Stimulated activated CD4-positive, alpha-beta T cell treated with anti-CD3 and anti-CD28 coated beads, Interleukin-2, amount 100 ng/mL, for 24 hours (primary cell): ENCODE results near the gene PPP3CB.

Experiments
- DNase-seq, 2 donors: peaks; one replicate each; pipeline ENCODE4 v3.0.0-alpha.2; 2020

Gene PPP3CB

DNA sequence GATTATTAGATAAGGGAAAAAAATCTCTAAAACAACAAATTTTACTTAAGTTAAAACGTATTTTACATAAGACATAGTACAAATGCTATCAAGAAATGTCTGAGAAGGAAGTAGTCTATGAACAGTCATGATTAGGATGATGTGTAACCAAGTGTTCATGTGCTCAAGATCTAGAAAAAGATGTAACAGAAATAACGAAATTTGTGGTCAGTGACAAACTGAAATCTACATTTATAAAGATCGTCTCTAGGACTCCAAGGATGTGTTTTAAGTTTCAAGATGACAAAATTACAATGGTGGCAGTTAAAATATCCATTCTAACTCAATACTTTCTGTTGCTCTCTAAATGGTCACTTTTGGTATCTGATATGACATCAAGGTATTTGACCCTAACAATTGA lies 17.2 kb downstream of the PPP3CB start:
- DNase-seq = no peak

DNA sequence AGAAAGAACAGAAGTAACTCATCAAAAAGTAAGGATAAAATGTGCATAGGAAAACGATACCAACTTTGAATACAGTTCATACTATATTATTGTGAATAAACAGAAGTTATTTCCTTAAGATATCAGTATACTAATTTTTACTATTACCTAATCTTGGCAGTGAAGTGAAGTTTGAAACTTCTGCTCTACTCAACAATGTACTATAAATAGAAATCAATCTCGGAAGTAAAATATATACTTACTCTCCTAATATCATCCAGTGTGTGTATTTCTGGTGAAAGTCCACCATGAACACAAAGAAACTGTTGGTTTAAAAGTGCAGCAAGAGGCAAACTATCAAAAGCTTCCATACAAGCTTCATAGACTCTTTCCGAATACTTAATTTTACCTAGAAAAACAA lies 24.6 kb downstream of the PPP3CB start:
- DNase-seq = no peak

DNA sequence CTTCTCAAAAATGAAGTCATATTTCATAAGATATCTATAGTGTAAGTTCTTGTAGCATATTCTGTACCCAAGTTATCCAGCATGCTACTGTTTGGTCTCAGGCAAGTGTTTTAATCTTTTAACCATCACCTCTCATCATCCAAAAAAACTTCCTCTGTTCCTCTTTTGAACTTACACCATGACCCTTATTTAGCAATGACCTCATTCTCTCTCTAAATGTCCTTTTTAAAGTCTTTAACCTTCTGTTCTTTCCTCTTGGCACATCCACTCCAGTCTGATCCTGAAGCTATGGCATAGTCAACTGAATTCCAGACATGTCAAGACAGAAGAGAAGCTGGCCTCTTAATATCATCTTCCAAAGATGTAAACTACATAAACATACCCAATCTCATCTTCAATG lies 26.2 kb downstream of the PPP3CB start:
- DNase-seq = no peak

DNA sequence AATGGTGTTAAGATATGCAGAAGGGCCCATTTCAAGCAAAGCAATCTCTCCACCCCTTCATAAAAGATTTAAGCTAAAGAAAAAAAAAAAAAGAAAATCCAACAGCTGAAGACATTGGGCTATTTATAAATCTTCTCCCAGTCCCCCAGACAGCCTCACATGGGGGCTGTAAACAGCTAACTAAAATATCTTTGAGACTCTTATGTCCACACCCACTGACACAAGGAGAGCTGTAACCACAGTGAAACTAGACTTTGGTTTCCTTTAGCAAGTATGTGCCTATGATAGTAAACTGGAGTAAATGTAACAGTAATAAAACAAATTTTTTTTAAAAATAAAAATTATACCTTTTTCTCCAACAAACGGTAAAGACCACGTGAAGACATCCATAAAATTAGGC lies 28.6 kb downstream of the PPP3CB start:
- no peak for DNase-seq

DNA sequence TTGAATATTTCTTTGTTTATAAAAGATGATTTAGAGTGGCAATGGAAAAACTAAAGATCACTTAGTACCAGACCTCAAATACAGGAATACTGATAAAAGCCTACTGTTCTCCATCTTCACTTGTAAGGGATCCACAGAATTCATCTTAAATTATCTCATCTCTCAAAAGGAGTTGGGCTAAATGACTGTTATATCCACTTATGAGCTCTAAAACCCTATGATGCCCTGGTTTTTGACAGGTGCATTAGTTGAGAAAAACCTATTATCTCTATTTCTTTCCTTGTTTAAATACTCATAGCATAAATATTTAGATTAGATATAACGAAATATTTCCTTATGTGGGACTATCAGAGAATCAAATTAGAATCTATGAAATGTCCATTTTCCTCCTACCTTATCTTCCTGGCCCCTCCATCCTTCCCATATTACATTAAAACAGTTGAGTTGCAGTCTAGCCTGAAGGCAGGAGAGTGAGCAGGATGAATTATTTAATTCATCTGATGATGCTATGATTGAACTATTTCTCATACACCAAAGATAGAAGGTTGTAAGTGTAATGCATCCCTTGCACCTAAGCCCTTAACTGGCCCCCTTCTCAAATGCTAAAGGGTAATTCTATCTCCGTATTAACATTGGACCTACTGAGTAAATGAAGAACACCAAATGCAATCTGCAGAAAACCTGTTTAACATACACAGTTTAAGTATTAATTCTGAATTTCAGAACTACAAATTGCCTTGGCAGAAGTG lies 29.7 kb downstream of the PPP3CB start:
- DNase-seq = no peak

DNA sequence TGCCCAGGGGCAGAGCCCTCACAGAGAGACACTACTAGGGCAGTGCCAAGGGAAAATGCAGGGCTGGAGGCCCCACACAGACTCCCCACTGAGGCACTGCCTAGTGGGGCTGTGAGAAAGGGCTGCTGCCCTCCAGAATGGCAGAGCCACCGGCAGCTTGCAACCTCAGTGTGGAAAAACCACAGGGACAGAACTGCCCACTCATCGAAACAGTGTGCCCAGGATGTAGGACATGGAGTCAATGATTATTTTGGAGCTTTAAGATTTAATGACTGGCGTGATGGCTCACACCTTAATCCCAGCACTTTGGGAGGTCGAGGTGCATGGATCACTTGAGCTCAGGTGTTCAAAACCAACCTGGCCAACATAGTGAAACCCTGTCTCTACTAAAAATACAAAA lies 34.9 kb downstream of the PPP3CB start:
- DNase-seq = no peak

DNA sequence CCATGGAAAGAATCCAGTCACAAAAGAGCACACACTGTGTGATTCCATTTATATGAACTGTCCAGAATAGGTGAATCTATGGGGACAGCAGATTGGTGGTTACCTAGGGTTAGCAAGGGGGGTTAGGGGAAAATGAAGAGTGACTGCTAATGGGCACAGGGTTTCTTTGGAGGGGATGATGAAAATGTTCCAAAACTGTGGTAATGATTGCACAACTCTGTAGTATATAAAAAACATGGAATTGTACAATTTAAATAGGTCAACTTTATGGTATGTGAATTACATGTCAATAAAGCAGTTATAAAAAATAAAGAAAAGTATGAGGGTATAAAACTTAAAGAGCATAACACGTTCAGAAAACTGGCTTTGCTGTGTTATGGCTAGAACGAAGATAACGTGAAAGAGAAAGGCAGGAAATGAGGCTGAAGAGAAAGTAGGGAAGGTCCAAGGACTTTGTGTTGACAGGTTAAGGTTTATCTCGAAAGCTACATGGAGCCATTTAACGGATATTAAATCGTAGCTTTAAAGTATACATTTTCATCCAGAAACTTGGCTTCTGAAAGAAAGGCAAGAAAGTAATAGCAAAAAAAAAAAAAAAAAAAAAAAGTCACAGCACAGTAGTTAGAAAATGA lies 36.0 kb downstream of the PPP3CB start:
- no peak for DNase-seq

DNA sequence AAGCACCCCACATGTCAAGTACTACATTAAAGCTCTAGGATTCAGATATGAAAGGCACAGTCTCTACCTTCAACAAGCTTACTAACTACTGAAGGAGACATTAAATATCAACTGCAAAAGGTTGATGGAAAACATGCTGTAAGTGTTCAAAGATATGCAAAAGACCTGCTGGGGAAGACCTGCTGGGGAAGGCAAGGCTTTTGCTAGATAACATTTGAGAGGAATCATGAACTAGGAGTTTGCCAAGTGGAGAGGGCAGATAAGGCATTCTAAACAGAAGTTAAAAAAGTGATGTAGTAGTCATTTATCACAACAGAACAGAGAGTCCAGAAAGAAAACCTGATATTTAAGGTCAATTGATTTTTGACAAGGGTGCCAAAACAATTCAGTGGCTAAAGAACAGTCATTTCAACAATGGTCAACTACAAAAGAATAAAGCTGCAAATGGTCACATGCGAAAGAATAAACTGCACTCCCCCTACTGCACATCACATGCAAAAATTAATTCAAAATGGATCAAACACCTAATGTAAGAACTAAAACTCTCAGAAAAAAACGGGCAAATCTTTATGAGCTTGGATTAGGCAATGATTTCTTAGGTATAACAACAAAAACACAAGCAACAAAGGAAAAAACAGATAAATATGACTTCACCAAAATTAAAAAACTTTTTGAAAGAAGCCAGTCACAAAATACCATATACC lies 39.5 kb downstream of the PPP3CB start:
- no peak for DNase-seq

DNA sequence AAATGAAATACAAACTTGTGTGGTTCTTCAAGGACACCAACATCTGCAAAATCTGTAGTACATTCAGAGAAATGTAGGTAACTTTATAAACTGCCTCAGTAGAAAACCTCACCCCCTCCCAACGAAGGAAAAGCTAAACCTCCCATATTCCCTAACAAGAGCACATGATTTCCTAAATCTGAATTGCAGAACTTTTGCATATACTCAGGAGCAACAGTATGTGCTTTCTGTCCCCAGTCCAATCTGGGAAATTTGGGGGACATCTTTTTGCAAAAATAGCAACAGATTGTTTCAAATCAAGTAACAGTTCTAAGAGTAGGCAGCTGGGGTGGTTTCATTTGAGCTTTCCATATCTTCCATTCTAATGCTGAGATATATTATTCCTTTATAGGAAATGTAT lies 46.7 kb downstream of the PPP3CB start:
- no peak for DNase-seq

DNA sequence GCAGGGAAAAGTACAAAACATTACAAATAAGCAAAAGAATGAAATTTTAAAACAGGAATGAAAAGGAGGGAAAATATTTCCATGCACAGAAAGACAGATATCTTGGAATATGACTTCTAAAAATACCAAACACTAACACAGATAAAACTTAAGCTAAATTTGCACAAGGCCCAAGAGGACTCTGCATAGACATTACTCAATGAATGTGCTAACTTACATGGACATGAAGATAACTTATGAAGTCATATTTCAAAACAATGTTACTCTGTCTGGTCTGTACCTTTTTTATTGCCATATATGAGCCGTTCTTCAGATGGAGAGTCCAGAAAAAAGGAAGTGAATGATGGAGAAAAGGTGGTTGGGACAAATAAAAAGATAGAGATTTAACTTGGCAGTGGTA lies 47.4 kb downstream of the PPP3CB start:
- DNase-seq = no peak

DNA sequence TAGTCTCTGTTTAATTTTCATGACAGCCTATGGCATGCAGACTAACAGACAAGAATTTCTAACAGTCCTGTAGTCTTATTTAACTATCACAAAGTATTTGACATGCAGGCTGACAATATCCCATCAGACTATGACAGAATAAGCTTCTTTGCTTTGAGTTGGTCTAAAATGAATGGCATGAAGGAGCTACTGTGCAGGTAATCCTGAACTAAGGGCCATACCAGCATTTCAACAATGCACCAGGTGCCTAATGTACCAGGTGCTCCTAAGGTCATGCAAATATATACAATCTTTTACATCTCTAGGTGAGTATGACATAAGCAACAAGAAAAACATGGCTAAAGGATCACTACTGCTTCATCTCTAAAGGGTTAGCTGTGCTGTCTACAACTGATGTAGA lies 48.9 kb downstream of the PPP3CB start:
- DNase-seq = no peak

DNA sequence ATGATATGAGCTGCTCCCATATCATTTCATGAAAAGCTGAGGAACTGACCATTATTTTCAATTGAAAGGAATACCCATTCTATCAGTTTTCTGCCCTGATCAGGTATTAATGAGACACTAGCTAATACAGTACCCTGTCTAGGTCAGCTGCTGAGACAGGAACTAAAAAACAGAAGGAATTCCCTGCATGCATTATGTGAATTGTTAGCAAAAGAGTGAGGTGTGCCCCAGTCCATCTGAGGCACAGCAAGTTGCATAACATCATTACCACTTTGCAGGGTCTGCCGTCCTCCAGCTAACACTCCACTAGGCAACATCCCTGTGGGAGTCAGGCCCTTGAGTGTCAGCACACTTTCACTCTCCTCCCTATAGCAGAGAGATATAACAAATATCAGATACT lies 51.4 kb downstream of the PPP3CB start:
- DNase-seq = no peak

DNA sequence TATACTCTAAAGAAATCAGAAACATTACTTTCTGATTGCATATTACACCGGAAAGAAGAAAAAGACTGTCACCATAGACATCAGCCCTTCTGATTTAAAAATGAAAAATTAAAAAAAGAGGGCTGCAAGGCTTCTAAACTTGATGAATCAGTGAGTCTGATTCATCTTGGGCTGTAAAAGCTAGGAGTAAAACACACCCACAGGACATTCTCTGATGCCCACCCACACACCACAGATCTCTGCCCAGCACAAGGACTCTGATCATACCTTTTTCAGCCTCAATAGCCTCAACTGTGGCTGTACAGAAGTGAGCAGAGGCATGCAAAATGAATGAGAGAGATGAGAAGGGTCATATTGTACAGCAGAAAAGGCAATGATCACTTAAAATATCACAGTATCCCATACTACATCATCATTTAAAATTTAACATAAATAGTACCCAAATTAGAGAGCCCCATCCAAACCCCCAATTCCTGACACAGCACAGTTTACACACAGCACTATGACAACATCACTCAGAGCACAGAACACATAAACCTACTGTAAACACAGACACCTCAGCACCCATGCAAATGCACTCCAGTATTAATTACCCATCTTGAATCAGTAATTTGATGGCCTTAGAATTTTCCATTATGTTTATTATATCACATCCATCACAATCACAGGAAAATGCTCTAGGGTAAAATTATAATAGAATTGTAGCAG lies 56.1 kb downstream of the PPP3CB start:
- no peak for DNase-seq

DNA sequence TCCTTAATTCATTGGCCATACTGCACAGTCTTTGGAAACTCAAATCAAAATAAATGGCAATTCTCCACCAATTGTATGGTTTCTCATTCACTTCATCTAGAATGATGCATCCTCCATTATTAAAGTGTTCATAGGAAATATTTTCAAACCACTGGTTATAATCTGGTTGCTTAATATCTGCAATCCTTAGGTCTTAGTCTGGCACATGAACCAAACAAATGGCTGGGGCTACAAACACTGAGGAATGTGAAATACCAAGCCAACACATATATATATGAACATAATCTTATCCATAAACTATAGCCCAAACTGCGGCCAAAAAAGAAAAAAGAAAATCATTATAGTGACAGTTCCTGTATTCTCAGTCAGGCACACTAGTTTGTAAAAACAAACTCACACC lies 56.8 kb downstream of the PPP3CB start:
- no peak for DNase-seq

DNA sequence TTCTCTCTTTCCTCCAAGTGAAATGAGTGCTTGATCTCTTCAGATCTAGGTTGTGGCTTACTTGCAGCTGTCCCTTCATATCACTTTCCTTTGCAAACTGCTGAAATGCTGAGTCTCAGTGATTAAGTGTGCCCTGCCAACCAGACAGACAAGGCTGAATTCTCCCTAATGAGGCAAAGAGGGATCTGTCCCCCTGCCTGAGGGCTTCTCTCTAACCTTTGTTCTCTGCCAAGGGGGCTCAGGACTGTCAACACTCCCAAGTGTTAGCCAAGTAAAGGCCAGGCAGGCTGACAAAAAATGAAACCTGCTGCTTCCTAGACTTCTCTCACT lies 62.3 kb downstream of the PPP3CB start, which contains the start of gene MSS51:
Gene MSS51, minus strand, starts transcription at position 24 of the 330 bp plus-strand sequence. CDS start 5,277 bp downstream, outside the sequence.
- DNase-seq = no peak

DNA sequence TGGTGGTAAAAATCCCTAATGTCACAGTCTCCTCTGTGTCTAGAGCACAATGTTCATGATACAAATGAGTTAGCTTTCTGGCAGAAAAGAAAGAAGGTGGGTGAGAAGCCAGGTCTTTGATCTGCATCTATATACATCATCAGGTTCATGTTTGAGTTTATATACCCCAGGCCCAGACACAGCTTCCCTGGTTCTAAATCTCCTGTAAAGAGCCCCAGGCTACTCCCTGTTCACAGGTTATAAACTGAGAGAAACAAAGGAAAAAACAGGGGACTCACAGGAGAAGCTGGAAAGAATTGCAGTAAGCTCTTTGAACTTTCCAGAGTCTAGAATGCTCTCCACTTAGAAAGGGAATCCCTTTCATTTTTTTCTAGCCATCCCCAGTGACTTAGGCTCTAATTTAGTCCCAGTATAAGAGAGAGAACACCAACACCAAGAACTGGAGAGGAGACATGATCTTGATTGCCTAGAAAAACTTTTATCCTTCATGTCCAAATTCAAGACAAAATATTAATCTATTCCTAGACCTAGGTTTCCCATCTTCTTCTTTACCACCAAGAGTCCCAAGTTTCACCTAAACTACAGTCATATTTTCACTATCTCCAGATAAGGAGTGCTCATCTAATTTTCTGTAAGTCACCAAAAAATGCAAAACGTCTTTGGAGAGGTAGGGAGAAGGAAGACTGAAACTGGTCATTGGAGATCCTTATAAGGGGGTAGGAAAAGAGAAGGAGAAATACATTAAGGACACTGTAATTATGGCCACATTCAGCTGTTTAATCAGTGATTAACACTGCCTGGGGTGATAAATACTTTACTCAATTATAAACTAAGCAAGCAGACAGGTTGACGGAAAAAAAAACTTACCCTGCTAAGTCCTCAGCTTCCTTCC lies 62.9 kb downstream of the PPP3CB start:
- no peak for DNase-seq

DNA sequence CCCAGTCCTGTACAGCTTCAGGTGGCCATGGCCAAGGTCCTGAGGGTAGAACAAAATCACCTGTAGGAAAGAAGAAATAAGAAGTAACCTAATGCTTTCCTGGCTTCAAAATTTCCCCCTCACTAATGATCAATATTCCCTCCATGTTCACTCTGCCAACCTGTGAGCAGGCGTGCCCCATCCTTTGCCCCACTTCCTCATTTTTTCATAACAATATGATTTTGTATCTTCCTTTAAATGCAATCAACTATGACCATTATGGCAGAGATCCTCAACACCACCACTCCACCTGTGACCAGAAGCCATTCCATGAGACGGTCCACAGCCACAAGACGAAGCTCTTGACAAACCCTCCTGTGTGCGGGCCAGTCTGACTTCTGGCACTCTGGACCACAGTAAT lies 69.5 kb downstream of the PPP3CB start:
- DNase-seq = no peak

DNA sequence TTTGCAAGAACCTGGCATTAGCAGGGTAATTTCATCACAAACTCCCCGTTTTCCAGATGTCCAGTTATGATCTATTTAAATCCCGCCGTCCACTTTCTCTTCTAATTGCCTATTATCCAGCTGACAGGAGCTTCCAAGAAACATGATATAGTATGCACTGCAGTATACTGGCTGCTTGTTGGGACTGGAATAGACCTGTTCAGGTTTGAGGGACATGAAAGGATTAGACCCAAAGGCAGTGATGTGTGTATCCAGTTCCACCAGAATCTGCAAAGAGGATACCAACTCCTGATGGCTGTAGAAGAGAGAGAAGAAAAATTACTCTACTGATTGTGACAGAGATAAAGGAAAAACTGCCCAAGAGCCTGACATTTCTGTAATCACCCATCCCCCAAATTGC lies 71.3 kb downstream of the PPP3CB start:
- no peak for DNase-seq

DNA sequence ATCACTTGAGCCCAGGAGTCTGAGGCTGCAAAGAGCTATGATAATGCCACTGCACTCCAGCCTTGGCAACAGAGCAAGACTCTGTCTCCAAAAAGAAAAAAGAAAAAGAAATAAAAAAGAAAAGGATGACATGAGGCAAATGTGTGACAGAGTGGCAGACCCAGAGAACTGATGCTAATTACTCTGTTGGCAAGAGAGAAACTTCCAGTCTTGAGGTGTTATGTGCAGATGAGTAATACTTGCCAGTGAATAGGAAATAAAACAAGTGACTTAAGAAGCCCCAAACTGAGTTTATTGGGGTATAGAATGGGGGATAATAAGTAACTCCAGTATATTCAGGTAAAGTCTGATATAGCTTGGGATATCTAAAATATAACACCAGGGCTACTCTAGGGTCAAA lies 72.5 kb downstream of the PPP3CB start:
- DNase-seq = no peak

DNA sequence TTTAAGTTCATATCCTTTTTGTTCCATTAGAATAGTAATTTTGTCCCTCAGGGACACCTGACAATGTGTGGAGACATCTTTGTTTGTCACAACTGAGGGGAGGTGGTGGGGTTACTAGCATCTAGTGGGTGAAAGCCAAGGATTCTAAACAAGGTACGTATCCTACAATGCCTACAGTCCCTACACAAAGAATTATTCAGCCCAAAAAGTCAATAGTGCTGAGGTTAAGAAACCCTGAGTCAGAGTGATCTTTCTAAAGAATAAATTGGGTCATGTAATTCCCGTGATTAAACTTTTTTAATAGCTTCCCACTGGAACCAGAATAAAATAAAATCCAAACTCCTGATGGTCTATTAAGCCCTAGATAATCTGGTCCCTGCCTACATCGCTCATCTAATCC lies 79.3 kb downstream of the PPP3CB start:
- no peak for DNase-seq

DNA sequence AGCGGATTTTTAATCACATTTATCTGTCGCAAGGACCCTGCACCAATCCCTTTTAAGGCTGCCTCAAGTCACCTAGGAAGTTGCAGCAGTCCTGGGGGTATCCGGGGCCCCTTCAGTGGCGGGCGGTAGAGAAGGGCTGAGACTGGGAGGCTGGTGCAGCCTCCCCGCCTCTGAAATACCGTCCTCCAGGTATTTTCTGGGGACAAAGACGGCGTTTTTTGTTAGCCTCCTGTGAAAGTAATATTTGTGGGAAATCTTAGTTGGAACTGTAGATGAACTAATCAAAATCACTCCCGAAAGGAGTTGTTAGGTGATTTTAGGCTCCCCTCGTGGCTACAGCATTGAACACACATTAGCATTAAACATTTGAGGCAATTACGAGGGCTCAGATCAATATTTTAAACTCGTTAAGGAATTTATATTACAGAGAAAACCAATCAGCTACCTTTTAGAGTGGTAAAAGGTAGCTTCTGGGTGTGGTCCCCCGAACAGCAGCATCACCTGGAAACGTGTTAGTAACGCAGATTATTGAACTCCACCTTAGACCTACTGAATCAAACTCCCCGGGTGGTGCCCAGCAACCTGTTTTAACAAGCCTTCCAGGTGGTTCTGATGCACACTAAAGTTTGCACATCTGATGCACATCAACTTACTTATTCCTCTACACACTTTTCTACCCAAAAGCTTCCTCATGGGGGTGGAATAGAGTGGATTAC lies 81.4 kb downstream of the PPP3CB start:
- no peak for DNase-seq
